KBM-7 (cell line): Measurements from ENCODE around the gene RCBTB1.
A peak's percentile ranks its signal among the peaks of the same experiment; 100 is the strongest.
"Not testable (repeated sequence)": the region's sequence is repeated elsewhere in the genome, so short reads cannot be mapped to it uniquely, and the experiment has no call there.

Experiments
- DNase-seq: peaks from one replicate; pipeline ENCODE4 v3.0.0-alpha.2; 2015
- in situ Hi-C: fragments of 300-500 bp; cut with MboI; formaldehyde crosslinking; loops from 2 replicates; pipeline ENCODE4 v1.14.3; 2020; ENCODE audit warnings: low sequenced_read_pairs, low pct_unique_long_range_greater_than_20kb, mixed read lengths

The RCBTB1 gene

GRCh38 chr13:49607761-49608160 lies 22.4 kb upstream of the RCBTB1 start:
- in situ Hi-C loops = loop anchor here (25.0 kb wide), 1 partner anchor 295 kb away; no protein-coding TSS in a partner anchor
- DNase-seq = peak; percentile 41

- peak; percentile 89 for DNase-seq
- in situ Hi-C loops = loop anchor here (25.0 kb wide), 1 partner anchor 295 kb away; no protein-coding TSS in a partner anchor
Observed at GRCh38 chr13:49606747-49607648, 21.6 kb upstream of the RCBTB1 start.

- peak; percentile 45 for DNase-seq
- in situ Hi-C loops = loop anchor here (25.0 kb wide), 1 partner anchor 292 kb away; no protein-coding TSS in a partner anchor
Observed at GRCh38 chr13:49604570-49604969, 19.2 kb upstream of the RCBTB1 start.

GRCh38 chr13:49602615-49603014 lies 17.3 kb upstream of the RCBTB1 start:
- DNase-seq = not testable (repeated sequence)
- in situ Hi-C loops = loop anchor here (25.0 kb wide), 1 partner anchor 290 kb away; no protein-coding TSS in a partner anchor

GRCh38 chr13:49602005-49602404 lies 16.6 kb upstream of the RCBTB1 start:
- in situ Hi-C loops = loop anchor here (25.0 kb wide), 1 partner anchor 290 kb away; no protein-coding TSS in a partner anchor
- DNase-seq = no peak

GRCh38 chr13:49597043-49597641 lies 11.8 kb upstream of the RCBTB1 start:
- in situ Hi-C loops = no loop called here
- DNase-seq = peak; percentile 39

- in situ Hi-C loops = no loop called here
Observed at GRCh38 chr13:49596221-49596620, 10.9 kb upstream of the RCBTB1 start.

GRCh38 chr13:49594576-49594975 lies 9.2 kb upstream of the RCBTB1 start:
- in situ Hi-C loops = no loop called here
- no peak for DNase-seq

More at GRCh38 chr13:49596221-49596620, 10.9 kb upstream of the RCBTB1 start:
- no peak for DNase-seq

GRCh38 chr13:49593876-49594275 lies 8.5 kb upstream of the RCBTB1 start:
- in situ Hi-C loops, DNase-seq: not testable (repeated sequence)

GRCh38 chr13:49590714-49591113 lies 5.4 kb upstream of the RCBTB1 start:
- DNase-seq, in situ Hi-C loops: not testable (repeated sequence)

- in situ Hi-C loops = no loop called here
- no peak for DNase-seq
Observed at GRCh38 chr13:49587311-49587847, 2.0 kb upstream of the RCBTB1 start.

- no peak for DNase-seq
- in situ Hi-C loops = no loop called here
Observed at GRCh38 chr13:49586717-49587116, 1.4 kb upstream of the RCBTB1 start.

GRCh38 chr13:49584771-49585182 lies 581 bp downstream of the RCBTB1 start:
- DNase-seq = no peak
- in situ Hi-C loops = no loop called here

GRCh38 chr13:49580980-49581680 lies 4.2 kb downstream of the RCBTB1 start:
- in situ Hi-C loops = no loop called here

GRCh38 chr13:49579501-49579900 lies 5.9 kb downstream of the RCBTB1 start:
- no peak for DNase-seq
- in situ Hi-C loops = no loop called here

More at GRCh38 chr13:49580980-49581680, 4.2 kb downstream of the RCBTB1 start:
- peak; percentile 75 for DNase-seq

GRCh38 chr13:49571299-49572240 lies 13.8 kb downstream of the RCBTB1 start:
- no peak for DNase-seq
- in situ Hi-C loops = no loop called here

- in situ Hi-C loops = no loop called here
- no peak for DNase-seq
Observed at GRCh38 chr13:49569993-49570689, 15.2 kb downstream of the RCBTB1 start.

- DNase-seq = no peak
- in situ Hi-C loops = no loop called here
Observed at GRCh38 chr13:49567491-49567890, 17.9 kb downstream of the RCBTB1 start.
